ENCODE results near the gene TIPRL. TPM values are rescaled to one million over a fixed set of nuclear protein-coding genes. Genes with fewer than 3 reads are reported as not detected.

TIPRL gene
- total and polyA plus RNA-seq, 9 of the 15 experiments (the other 6 are each of a cell fraction or from before 2014, with no cell fraction given) = 41.4 to 90.2 (median 69.9) TPM

- TF ChIP-seq ARID3A (IDR thresholded peaks at IDR 0.05; ENCODE audit: borderline replicate concordance, low read depth, low read length) = no peak
- TF ChIP-seq FOXJ3 (CRISPR knock-in tag; IDR thresholded peaks at IDR 0.05) = no peak
- TF ChIP-seq GTF2F1 (IDR thresholded peaks at IDR 0.05; ENCODE audit: low read depth, low read length) = peak; percentile 85
- peak; percentile 45; the same call in 1 of the 2 replicates for TF ChIP-seq ZNF12 (CRISPR knock-in tag; IDR thresholded peaks at IDR 0.05)
- no peak for TF ChIP-seq ZZZ3 (IDR thresholded peaks at IDR 0.05)
- TF ChIP-seq RNF2 (IDR thresholded peaks at IDR 0.05) = peak; percentile 90
- TF ChIP-seq ETS1 (conservative IDR thresholded peaks at IDR 0.05; ENCODE audit: control insufficient read depth, low read depth, low read length) = peak; percentile 37; the same call in 1 of the 2 replicates
- TF ChIP-seq DIDO1 (tag; IDR thresholded peaks at IDR 0.05; ENCODE audit: low read depth) = peak; percentile 72; the same call in 1 of the 2 replicates
- no peak for TF ChIP-seq CBX2 (IDR thresholded peaks at IDR 0.05; ENCODE audit: insufficient read depth, low read length, poor library complexity, severe bottlenecking)
- TF ChIP-seq FOXJ2 (tag; IDR thresholded peaks at IDR 0.05) = no peak
- 0 out of 2 replicates have a peak, but pooled peaks have one; percentile 55 for TF ChIP-seq DDX20 (tag; IDR thresholded peaks at IDR 0.05; ENCODE audit: low read depth)
- no peak for TF ChIP-seq ETS2 (tag; IDR thresholded peaks at IDR 0.05; ENCODE audit: borderline replicate concordance, poor library complexity, severe bottlenecking)
- TF ChIP-seq ZNF79 (CRISPR knock-in tag; IDR thresholded peaks at IDR 0.05; ENCODE audit: low read depth) = peak; percentile 78
- no peak for TF ChIP-seq MCM2 (IDR thresholded peaks at IDR 0.05; ENCODE audit: low read depth)
- TF ChIP-seq PTBP1 (IDR thresholded peaks at IDR 0.05; ENCODE audit: low read depth, low read length) = no peak
- no peak for TF ChIP-seq THRB (CRISPR knock-in tag; conservative IDR thresholded peaks at IDR 0.05)
- peak; percentile 72; the same call in 1 of the 2 replicates for TF ChIP-seq TOE1 (IDR thresholded peaks at IDR 0.05; ENCODE audit: borderline replicate concordance)
- peak; percentile 94; the same call in 1 of the 2 replicates for TF ChIP-seq TOE1 (CRISPR knock-in tag; IDR thresholded peaks at IDR 0.05; ENCODE audit: borderline replicate concordance, low read depth)
- no peak for TF ChIP-seq TGIF2 (CRISPR knock-in tag; IDR thresholded peaks at IDR 0.05)
- peak; percentile 59 for TF ChIP-seq GABPB1 (CRISPR knock-in tag; IDR thresholded peaks at IDR 0.05)
- TF ChIP-seq SNRNP70 (optimal IDR thresholded peaks at IDR 0.05; ENCODE audit: low read depth, low read length) = no peak
- TF ChIP-seq MAX (CRISPR knock-in tag; IDR thresholded peaks at IDR 0.05) = peak; percentile 98
- peak; percentile 17 for TF ChIP-seq MEIS2 (IDR thresholded peaks at IDR 0.05; ENCODE audit: partially characterized antibody)
- no peak for TF ChIP-seq ZNF75A (CRISPR knock-in tag; IDR thresholded peaks at IDR 0.05)
These were observed 46.9 kb downstream of the TIPRL start, which contains the start of gene SFT2D2 (continued) for GRCh38 chr1:168225476-168226190.
